ENCODE measurements around the gene ANGPTL3.

ANGPTL3 gene

DNA sequence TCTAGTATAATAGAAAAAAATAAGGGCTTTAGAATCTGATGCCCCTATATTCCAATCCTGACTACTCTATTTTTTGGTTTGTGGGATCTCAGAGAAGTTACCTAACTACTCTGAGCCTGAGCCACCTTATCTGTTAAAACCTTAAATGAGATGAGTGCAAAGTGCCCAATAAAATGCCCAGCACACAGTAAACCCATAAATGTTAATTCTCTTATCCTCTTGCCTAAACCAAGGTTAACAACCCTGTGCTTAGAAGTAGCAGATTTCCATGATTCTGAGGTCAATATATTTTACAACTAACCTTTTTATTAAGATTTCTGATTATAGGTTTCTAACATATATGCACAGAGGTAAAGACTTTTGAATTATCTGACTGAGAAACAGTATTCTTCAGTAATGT, 55.1 kb downstream of the ANGPTL3 start:
- H3K36me3 ChIP-seq (ENCODE audit: control insufficient read depth in 2 of 2, insufficient read depth in 1 of 2, low read length in 2 of 2) = peaks cover 5 to 6% of the 10 kb centered on the region in 2 experiments; a peak in 2 of 3 replicates
- ChIA-PET CTCF (interaction anchor here (0.7 kb wide), 1 partner anchor 10 kb away, joined by 4 read pairs; no protein-coding TSS in a partner anchor), POLR2A (no interaction called here)
- TF ChIP-seq FEZF1 (tag by site-specific recombination; IDR thresholded peaks at IDR 0.05) = peak; percentile 34; the same call in 1 of the 2 replicates
- no peak for TF ChIP-seq ZNF132 (tag by site-specific recombination; IDR thresholded peaks at IDR 0.05; ENCODE audit: borderline replicate concordance)
- no peak for TF ChIP-seq ZNF830 (tag by site-specific recombination; IDR thresholded peaks at IDR 0.05; ENCODE audit: low read depth)
- TF ChIP-seq, protein P1, sequence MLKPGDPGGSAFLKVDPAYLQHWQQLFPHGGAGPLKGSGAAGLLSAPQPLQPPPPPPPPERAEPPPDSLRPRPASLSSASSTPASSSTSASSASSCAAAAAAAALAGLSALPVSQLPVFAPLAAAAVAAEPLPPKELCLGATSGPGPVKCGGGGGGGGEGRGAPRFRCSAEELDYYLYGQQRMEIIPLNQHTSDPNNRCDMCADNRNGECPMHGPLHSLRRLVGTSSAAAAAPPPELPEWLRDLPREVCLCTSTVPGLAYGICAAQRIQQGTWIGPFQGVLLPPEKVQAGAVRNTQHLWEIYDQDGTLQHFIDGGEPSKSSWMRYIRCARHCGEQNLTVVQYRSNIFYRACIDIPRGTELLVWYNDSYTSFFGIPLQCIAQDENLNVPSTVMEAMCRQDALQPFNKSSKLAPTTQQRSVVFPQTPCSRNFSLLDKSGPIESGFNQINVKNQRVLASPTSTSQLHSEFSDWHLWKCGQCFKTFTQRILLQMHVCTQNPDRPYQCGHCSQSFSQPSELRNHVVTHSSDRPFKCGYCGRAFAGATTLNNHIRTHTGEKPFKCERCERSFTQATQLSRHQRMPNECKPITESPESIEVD (tag by site-specific recombination; IDR thresholded peaks at IDR 0.05) = peak; percentile 62
- TF ChIP-seq ZNF157 (tag by site-specific recombination; IDR thresholded peaks at IDR 0.05) = no peak
- TF ChIP-seq, protein P2, sequence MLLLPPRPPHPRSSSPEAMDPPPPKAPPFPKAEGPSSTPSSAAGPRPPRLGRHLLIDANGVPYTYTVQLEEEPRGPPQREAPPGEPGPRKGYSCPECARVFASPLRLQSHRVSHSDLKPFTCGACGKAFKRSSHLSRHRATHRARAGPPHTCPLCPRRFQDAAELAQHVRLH (tag by site-specific recombination; IDR thresholded peaks at IDR 0.05) = 0 out of 2 replicates have a peak, but pooled peaks have one; percentile 22
- no peak for TF ChIP-seq ZNF311 (tag by site-specific recombination; IDR thresholded peaks at IDR 0.05; ENCODE audit: borderline replicate concordance)
- peak; percentile 67 for TF ChIP-seq ZNF664 (tag by site-specific recombination; IDR thresholded peaks at IDR 0.05)
- peak; percentile 76; the same call in 1 of the 2 replicates for TF ChIP-seq ZNF843 (tag by site-specific recombination; IDR thresholded peaks at IDR 0.05)
- no peak for TF ChIP-seq HOXD13 (CRISPR knock-in tag; IDR thresholded peaks at IDR 0.05; ENCODE audit: borderline replicate concordance)
- no peak for TF ChIP-seq ZNF239 (tag by site-specific recombination; IDR thresholded peaks at IDR 0.05)
- TF ChIP-seq ZNF155 (tag by site-specific recombination; IDR thresholded peaks at IDR 0.05) = no peak
- TF ChIP-seq, protein P3, sequence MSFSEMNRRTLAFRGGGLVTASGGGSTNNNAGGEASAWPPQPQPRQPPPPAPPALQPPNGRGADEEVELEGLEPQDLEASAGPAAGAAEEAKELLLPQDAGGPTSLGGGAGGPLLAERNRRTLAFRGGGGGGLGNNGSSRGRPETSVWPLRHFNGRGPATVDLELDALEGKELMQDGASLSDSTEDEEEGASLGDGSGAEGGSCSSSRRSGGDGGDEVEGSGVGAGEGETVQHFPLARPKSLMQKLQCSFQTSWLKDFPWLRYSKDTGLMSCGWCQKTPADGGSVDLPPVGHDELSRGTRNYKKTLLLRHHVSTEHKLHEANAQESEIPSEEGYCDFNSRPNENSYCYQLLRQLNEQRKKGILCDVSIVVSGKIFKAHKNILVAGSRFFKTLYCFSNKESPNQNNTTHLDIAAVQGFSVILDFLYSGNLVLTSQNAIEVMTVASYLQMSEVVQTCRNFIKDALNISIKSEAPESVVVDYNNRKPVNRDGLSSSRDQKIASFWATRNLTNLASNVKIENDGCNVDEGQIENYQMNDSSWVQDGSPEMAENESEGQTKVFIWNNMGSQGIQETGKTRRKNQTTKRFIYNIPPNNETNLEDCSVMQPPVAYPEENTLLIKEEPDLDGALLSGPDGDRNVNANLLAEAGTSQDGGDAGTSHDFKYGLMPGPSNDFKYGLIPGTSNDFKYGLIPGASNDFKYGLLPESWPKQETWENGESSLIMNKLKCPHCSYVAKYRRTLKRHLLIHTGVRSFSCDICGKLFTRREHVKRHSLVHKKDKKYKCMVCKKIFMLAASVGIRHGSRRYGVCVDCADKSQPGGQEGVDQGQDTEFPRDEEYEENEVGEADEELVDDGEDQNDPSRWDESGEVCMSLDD (tag by site-specific recombination; IDR thresholded peaks at IDR 0.05) = no peak
- TF ChIP-seq, protein P4, sequence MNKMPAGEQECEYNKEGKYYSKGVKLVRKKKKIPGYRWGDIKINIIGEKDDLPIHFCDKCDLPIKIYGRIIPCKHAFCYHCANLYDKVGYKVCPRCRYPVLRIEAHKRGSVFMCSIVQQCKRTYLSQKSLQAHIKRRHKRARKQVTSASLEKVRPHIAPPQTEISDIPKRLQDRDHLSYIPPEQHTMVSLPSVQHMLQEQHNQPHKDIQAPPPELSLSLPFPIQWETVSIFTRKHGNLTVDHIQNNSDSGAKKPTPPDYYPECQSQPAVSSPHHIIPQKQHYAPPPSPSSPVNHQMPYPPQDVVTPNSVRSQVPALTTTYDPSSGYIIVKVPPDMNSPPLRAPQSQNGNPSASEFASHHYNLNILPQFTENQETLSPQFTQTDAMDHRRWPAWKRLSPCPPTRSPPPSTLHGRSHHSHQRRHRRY (tag by site-specific recombination; IDR thresholded peaks at IDR 0.05) = no peak
- no peaks in the 10 kb centered on the region for H3K9me3 ChIP-seq (ENCODE audit: control insufficient read depth, insufficient read depth, low read depth, low read length)
- H3K27ac ChIP-seq (ENCODE audit: extremely low read depth, low read depth, low read length) = no peak overlapping the region
- H3K4me1 ChIP-seq (ENCODE audit: control insufficient read depth, insufficient read depth, low read length) = peaks cover 8% of the 10 kb centered on the region; the same call in 1 of the 2 replicates
- H3K4me3 ChIP-seq (ENCODE audit: low read depth, low read length) = no peak overlapping the region

DNA sequence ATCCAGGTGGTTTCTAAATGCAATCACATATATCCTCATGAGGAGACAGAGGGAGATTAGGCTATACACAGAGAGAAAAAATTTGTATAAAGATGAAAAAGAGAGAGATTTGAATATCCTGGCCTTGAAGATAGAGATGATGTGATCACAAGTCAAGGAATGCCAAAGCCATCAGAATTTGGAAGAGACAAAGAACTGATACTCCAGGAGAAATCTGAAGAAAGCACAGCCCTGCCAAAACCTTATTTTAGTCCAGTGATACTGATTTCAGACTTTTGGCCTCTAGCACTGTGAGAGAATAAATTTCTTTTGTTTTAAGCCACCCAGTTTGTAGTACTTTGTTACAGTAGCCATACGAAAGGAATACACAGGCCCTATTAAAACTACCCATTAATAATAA, 57.4 kb downstream of the ANGPTL3 start:
- no peak overlapping the region for H3K4me3 ChIP-seq (ENCODE audit: low read depth, low read length)
- POLR2A ChIA-PET = no interaction called here
- H3K36me3 ChIP-seq (ENCODE audit: control insufficient read depth in 2 of 2, insufficient read depth in 1 of 2, low read length in 2 of 2) = peaks cover 5% of the 10 kb centered on the region in 2 experiments; a peak in 2 of 3 replicates
- CTCF ChIA-PET = no interaction called here
- no peak overlapping the region for H3K27ac ChIP-seq (ENCODE audit: extremely low read depth, low read depth, low read length)
- no peaks in the 10 kb centered on the region for H3K9me3 ChIP-seq (ENCODE audit: control insufficient read depth, insufficient read depth, low read depth, low read length)
- H3K4me1 ChIP-seq (ENCODE audit: control insufficient read depth, insufficient read depth, low read length) = peaks cover 8% of the 10 kb centered on the region; the same call in 1 of the 2 replicates
- no peak for TF ChIP-seq ZBTB21 (tag by site-specific recombination; IDR thresholded peaks at IDR 0.05)
- no peak for TF ChIP-seq ZNF214 (tag by site-specific recombination; IDR thresholded peaks at IDR 0.05; ENCODE audit: borderline replicate concordance)
- TF ChIP-seq ZNF610 (tag by site-specific recombination; IDR thresholded peaks at IDR 0.05; ENCODE audit: borderline replicate concordance) = no peak
- TF ChIP-seq ZNF629 (tag by site-specific recombination; IDR thresholded peaks at IDR 0.05) = no peak
- TF ChIP-seq, protein P5, sequence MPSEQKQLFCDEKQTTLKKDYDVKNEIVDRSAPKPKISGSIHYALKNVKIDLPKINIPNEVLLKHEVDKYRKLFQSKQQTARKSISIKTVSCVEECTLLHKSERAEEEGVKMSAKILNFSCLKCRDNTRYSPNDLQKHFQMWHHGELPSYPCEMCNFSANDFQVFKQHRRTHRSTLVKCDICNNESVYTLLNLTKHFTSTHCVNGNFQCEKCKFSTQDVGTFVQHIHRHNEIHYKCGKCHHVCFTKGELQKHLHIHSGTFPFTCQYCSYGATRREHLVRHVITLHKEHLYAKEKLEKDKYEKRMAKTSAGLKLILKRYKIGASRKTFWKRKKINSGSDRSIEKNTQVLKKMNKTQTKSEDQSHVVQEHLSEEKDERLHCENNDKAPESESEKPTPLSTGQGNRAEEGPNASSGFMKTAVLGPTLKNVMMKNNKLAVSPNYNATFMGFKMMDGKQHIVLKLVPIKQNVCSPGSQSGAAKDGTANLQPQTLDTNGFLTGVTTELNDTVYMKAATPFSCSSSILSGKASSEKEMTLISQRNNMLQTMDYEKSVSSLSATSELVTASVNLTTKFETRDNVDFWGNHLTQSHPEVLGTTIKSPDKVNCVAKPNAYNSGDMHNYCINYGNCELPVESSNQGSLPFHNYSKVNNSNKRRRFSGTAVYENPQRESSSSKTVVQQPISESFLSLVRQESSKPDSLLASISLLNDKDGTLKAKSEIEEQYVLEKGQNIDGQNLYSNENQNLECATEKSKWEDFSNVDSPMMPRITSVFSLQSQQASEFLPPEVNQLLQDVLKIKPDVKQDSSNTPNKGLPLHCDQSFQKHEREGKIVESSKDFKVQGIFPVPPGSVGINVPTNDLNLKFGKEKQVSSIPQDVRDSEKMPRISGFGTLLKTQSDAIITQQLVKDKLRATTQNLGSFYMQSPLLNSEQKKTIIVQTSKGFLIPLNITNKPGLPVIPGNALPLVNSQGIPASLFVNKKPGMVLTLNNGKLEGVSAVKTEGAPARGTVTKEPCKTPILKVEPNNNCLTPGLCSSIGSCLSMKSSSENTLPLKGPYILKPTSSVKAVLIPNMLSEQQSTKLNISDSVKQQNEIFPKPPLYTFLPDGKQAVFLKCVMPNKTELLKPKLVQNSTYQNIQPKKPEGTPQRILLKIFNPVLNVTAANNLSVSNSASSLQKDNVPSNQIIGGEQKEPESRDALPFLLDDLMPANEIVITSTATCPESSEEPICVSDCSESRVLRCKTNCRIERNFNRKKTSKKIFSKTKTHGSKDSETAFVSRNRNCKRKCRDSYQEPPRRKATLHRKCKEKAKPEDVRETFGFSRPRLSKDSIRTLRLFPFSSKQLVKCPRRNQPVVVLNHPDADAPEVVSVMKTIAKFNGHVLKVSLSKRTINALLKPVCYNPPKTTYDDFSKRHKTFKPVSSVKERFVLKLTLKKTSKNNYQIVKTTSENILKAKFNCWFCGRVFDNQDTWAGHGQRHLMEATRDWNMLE (tag by site-specific recombination; conservative IDR thresholded peaks at IDR 0.05; ENCODE audit: low read depth) = no peak
- TF ChIP-seq ZNF560 (tag by site-specific recombination; IDR thresholded peaks at IDR 0.05; ENCODE audit: borderline replicate concordance) = no peak
- TF ChIP-seq ZNF138 (tag by site-specific recombination; IDR thresholded peaks at IDR 0.05; ENCODE audit: borderline replicate concordance) = no peak
- TF ChIP-seq ZNF416 (tag by site-specific recombination; IDR thresholded peaks at IDR 0.05) = no peak
- TF ChIP-seq GLI4 (tag by site-specific recombination; IDR thresholded peaks at IDR 0.05) = no peak
- no peak for TF ChIP-seq ZNF549 (tag by site-specific recombination; IDR thresholded peaks at IDR 0.05)

Data from HEK293 (cell line).